AG09309 (cell line): ENCODE data around the gene RPL18A.

Source experiments
- DNase-seq: peaks from one replicate; pipeline ENCODE4 v3.0.0-alpha.2; 2010; ENCODE audit warnings: low read depth
- H3K4me3 ChIP-seq: 2 replicates; pipeline ENCODE4 v1.5.1; 2011; ENCODE audit warnings: mild to moderate bottlenecking, low read depth, low read length, moderate library complexity; ENCODE audit not compliant: control insufficient read depth
- CTCF ChIP-seq: IDR thresholded peaks from 2 replicates; pipeline ENCODE4 v1.5.1; 2011; ENCODE audit warnings: mild to moderate bottlenecking, low read depth, low read length, inconsistent platforms; ENCODE audit not compliant: insufficient read depth, control insufficient read depth; ENCODE audit errors: missing control alignments

The RPL18A gene

GRCh38 chr19:17841810-17842662 is 17.7 kb upstream of the RPL18A start:
- DNase-seq: no peak
- peak overlapping the region; percentile 13; the same call in 1 of the 2 replicates for H3K4me3 ChIP-seq
- no peak for TF ChIP-seq CTCF

- H3K4me3 ChIP-seq: peak overlapping the region; percentile 13; the same call in 1 of the 2 replicates
- no peak for DNase-seq
- TF ChIP-seq CTCF: no peak
Measured at GRCh38 chr19:17842663-17843291, 16.9 kb upstream of the RPL18A start.

- no peak for DNase-seq
- no peak for TF ChIP-seq CTCF
- no peak overlapping the region for H3K4me3 ChIP-seq
Measured at GRCh38 chr19:17843292-17843827, 16.4 kb upstream of the RPL18A start.

- no peak overlapping the region for H3K4me3 ChIP-seq
- no peak for DNase-seq
- no peak for TF ChIP-seq CTCF
Measured at GRCh38 chr19:17843908-17844490, 15.7 kb upstream of the RPL18A start.

- no peak overlapping the region for H3K4me3 ChIP-seq
- no peak for TF ChIP-seq CTCF
- no peak for DNase-seq
Measured at GRCh38 chr19:17846146-17846545, 13.6 kb upstream of the RPL18A start.

- DNase-seq: no peak
Measured at GRCh38 chr19:17847538-17848366, 12.0 kb upstream of the RPL18A start, which contains the start of gene JAK3. JAK3 (minus strand) TSS chr19:17847982; CDS start chr19:17844417, 3,565 bp downstream.

More at GRCh38 chr19:17847538-17848366, 12.0 kb upstream of the RPL18A start, which contains the start of gene JAK3:
- peak within 1 kb of the TSS; percentile 24 for H3K4me3 ChIP-seq
- TF ChIP-seq CTCF: no peak
